ENCODE data around the gene AKAP5.
A peak's percentile ranks its signal among the peaks of the same experiment; 100 is the strongest.

Gene AKAP5

GRCh38 chr14:64465191-64465822 lies at the start of gene AKAP5:
Gene AKAP5 (plus strand): TSS chr14:64465499. CDS start chr14:64468395, 2,896 bp downstream.
- no peak for DNase-seq

- no peak for DNase-seq
Observed at GRCh38 chr14:64416348-64416932, 48.9 kb upstream of the AKAP5 start.

GRCh38 chr14:64417055-64417770 lies 48.1 kb upstream of the AKAP5 start:
- DNase-seq, result peak; percentile 38

- DNase-seq, result no peak
Observed at GRCh38 chr14:64417771-64418125, 47.6 kb upstream of the AKAP5 start.

GRCh38 chr14:64419003-64419402 lies 46.3 kb upstream of the AKAP5 start:
- DNase-seq, result no peak

GRCh38 chr14:64421166-64421565 lies 44.1 kb upstream of the AKAP5 start:
- no peak for DNase-seq

GRCh38 chr14:64422005-64422404 lies 43.3 kb upstream of the AKAP5 start:
- DNase-seq, result no peak

GRCh38 chr14:64422756-64423155 lies 42.5 kb upstream of the AKAP5 start:
- no peak for DNase-seq

- DNase-seq, result no peak
Observed at GRCh38 chr14:64423987-64424386, 41.3 kb upstream of the AKAP5 start.

GRCh38 chr14:64434528-64434927 lies 30.8 kb upstream of the AKAP5 start:
- no peak for DNase-seq

GRCh38 chr14:64438181-64438841 lies 27.0 kb upstream of the AKAP5 start:
- no peak for DNase-seq

GRCh38 chr14:64439141-64439540 lies 26.2 kb upstream of the AKAP5 start:
- no peak for DNase-seq

- DNase-seq, result peak; percentile 35
Observed at GRCh38 chr14:64440494-64440893, 24.8 kb upstream of the AKAP5 start.

- no peak for DNase-seq
Observed at GRCh38 chr14:64442300-64442988, 22.9 kb upstream of the AKAP5 start.

- peak; percentile 73 for DNase-seq
Observed at GRCh38 chr14:64444140-64444539, 21.2 kb upstream of the AKAP5 start.

GRCh38 chr14:64444984-64445845 lies 20.1 kb upstream of the AKAP5 start:
- peak; percentile 67 for DNase-seq

GRCh38 chr14:64447876-64448670 lies 17.2 kb upstream of the AKAP5 start:
- DNase-seq, result no peak

- DNase-seq, result no peak
Observed at GRCh38 chr14:64450255-64450654, 15.0 kb upstream of the AKAP5 start.

- DNase-seq, result no peak
Observed at GRCh38 chr14:64454671-64455070, 10.6 kb upstream of the AKAP5 start.

- DNase-seq, result no peak
Observed at GRCh38 chr14:64459405-64460136, 5.7 kb upstream of the AKAP5 start.

GRCh38 chr14:64461221-64461620 lies 4.1 kb upstream of the AKAP5 start:
- DNase-seq, result no peak
